BLaER1 treated with 17β-estradiol and CSF1 and Interleukin-3, amounts not matched to agents 10 nM and 100 nM (cell line): ENCODE results near the gene SHPK.

Source experiments
- H3K27ac ChIP-seq, 11 experiments: shearing (Covaris generic); formaldehyde crosslinking; 2 replicates each; pipeline ENCODE4 v1.8.1; 2022
- H3K27me3 ChIP-seq, 11 experiments: shearing (Covaris generic); formaldehyde crosslinking; 2 replicates each; pipeline ENCODE4 v1.8.1; 2022
- H3K36me3 ChIP-seq, 11 experiments: shearing (Covaris generic); formaldehyde crosslinking; 2 replicates each; pipeline ENCODE4 v1.8.1; 2022
- H3K4me1 ChIP-seq, 10 experiments: shearing (Covaris generic); formaldehyde crosslinking; 2 replicates each; pipeline ENCODE4 v1.8.1; 2022
- H3K4me2 ChIP-seq, 11 experiments: shearing (Covaris generic); formaldehyde crosslinking; 2 replicates each; pipeline ENCODE4 v1.8.1; 2022
- H3K4me3 ChIP-seq, 10 experiments: shearing (Covaris generic); formaldehyde crosslinking; 2 replicates each; pipeline ENCODE4 v1.8.1; 2022
- H3K9ac ChIP-seq, 11 experiments: shearing (Covaris generic); formaldehyde crosslinking; 2 replicates each; pipeline ENCODE4 v1.8.1; 2022
- H3K9me3 ChIP-seq, 11 experiments: shearing (Covaris generic); formaldehyde crosslinking; replicated peaks in 1 of 11; 2 replicates each; pipeline ENCODE4 v1.8.1; 2022
- H4K20me1 ChIP-seq, 11 experiments: shearing (Covaris generic); formaldehyde crosslinking; 2 replicates each; pipeline ENCODE4 v1.8.1; 2022
- Cebpa-rat ChIP-seq, 11 experiments: shearing (Covaris generic); IDR thresholded peaks; 2 replicates each; pipeline ENCODE4 v1.8.1; 2022

The SHPK gene

DNA sequence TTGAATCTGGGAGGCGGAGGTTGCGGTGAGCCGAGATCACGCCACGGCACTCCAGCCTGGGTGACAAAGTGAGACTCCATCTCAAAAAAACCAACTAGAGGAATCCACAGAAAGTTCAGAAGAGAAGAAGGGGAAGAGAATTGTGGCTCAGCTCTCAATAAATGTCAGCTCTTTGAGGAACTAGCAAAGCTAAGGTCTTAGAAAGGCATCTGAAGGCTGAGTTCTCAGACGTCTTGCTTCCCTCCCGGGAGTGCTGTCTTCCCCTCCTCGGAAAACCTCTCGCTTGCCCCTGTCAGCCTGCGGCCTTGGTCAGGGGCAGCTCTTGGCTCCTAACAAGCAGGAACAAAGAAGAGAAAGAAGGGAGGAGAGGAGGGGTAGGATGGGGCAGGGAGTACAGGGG, 5.3 kb downstream of the SHPK start:
- H3K4me2 ChIP-seq, result peak overlapping the region in 6 of 11 experiments; percentile 19 to 81 (median 44); a peak in 11 of 22 replicates
- peaks cover 7 to 52% (median 15%) of the 10 kb centered on the region in 11 experiments; a peak in 13 of 22 replicates for H4K20me1 ChIP-seq
- H3K36me3 ChIP-seq, result peaks cover 40 to 74% (median 68%) of the 10 kb centered on the region in 11 experiments
- peaks cover 17 to 53% (median 44%) of the 10 kb centered on the region in 10 experiments for H3K4me1 ChIP-seq
- TF ChIP-seq Cebpa-rat (IDR thresholded peaks at IDR 0.05), result no peak
- H3K9me3 ChIP-seq, result no peaks in the 10 kb centered on the region; a peak in 3 of 22 replicates
- peak overlapping the region in 10 of 11 experiments; percentile 42 to 71 (median 53); a peak in 16 of 22 replicates for H3K27ac ChIP-seq
- H3K9ac ChIP-seq, result peak overlapping the region in 9 of 11 experiments; percentile 29 to 62 (median 50); a peak in 11 of 22 replicates
- no peaks in the 10 kb centered on the region for H3K27me3 ChIP-seq
- H3K4me3 ChIP-seq, result no peak overlapping the region

DNA sequence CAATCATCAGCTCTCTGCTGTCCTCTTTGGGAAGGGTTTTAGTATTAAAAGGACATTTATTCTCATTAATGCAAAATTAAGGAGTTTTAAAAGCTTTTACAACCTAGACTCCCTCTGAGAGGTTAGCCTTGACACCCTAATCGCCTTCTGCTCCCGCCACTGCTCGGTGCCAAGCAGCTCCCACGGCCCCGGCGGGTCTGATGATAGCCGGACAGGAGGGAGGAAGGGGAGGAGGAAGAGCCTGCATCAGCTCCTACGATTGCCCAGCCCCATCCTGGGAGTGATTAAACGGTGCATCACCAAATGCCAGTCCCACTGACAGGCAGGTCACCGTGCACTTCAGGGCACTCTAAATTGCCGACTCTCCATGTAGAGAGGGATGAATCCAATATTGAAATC, 8.3 kb downstream of the SHPK start:
- no peak overlapping the region for H3K4me3 ChIP-seq
- peaks cover 7 to 51% (median 15%) of the 10 kb centered on the region in 11 experiments; a peak in 13 of 22 replicates for H4K20me1 ChIP-seq
- H3K4me2 ChIP-seq, result no peak overlapping the region
- H3K4me1 ChIP-seq, result peaks cover 0 to 31% (median 21%) of the 10 kb centered on the region in 10 experiments; a peak in 18 of 20 replicates
- H3K27ac ChIP-seq, result no peak overlapping the region
- no peaks in the 10 kb centered on the region for H3K27me3 ChIP-seq
- TF ChIP-seq Cebpa-rat (IDR thresholded peaks at IDR 0.05), result no peak
- H3K9me3 ChIP-seq, result no peaks in the 10 kb centered on the region
- H3K9ac ChIP-seq, result no peak overlapping the region
- peaks cover 70 to 96% (median 90%) of the 10 kb centered on the region in 11 experiments for H3K36me3 ChIP-seq

GRCh38 chr17:3626831-3627768, 8.9 kb downstream of the SHPK start:
- Histone ChIP-seq H3K4me1 (peaks cover under 1 to 25% (median 18%) of the 10 kb centered on the region in 10 experiments), H3K4me3 (no peak overlapping the region), H3K36me3 (peaks cover 77 to 96% (median 93%) of the 10 kb centered on the region in 11 experiments), H3K9ac (no peak overlapping the region), H3K4me2 (no peak overlapping the region), H4K20me1 (peaks cover 7 to 45% (median 15%) of the 10 kb centered on the region in 11 experiments; a peak in 13 of 22 replicates), H3K27ac (no peak overlapping the region), H3K27me3 (no peaks in the 10 kb centered on the region), H3K9me3 (no peaks in the 10 kb centered on the region)
- TF ChIP-seq Cebpa-rat (IDR thresholded peaks at IDR 0.05), result no peak

- H3K4me3 ChIP-seq, result no peak overlapping the region
- no peak overlapping the region for H3K4me2 ChIP-seq
- peaks cover 0 to 16% (median under 1%) of the 10 kb centered on the region in 11 experiments; a peak in 7 of 22 replicates for H3K9me3 ChIP-seq
- peaks cover 0 to 17% (median 0%) of the 10 kb centered on the region in 11 experiments; a peak in 4 of 22 replicates for H4K20me1 ChIP-seq
- no peak overlapping the region for H3K9ac ChIP-seq
- peaks cover 0 to 14% (median 7%) of the 10 kb centered on the region in 10 experiments; a peak in 8 of 20 replicates for H3K4me1 ChIP-seq
- no peak overlapping the region for H3K27ac ChIP-seq
- TF ChIP-seq Cebpa-rat (IDR thresholded peaks at IDR 0.05), result no peak
- H3K27me3 ChIP-seq, result no peaks in the 10 kb centered on the region
- peaks cover 90 to 97% (median 96%) of the 10 kb centered on the region in 11 experiments for H3K36me3 ChIP-seq
Observed at GRCh38 chr17:3622977-3623594, 13.0 kb downstream of the SHPK start.

DNA sequence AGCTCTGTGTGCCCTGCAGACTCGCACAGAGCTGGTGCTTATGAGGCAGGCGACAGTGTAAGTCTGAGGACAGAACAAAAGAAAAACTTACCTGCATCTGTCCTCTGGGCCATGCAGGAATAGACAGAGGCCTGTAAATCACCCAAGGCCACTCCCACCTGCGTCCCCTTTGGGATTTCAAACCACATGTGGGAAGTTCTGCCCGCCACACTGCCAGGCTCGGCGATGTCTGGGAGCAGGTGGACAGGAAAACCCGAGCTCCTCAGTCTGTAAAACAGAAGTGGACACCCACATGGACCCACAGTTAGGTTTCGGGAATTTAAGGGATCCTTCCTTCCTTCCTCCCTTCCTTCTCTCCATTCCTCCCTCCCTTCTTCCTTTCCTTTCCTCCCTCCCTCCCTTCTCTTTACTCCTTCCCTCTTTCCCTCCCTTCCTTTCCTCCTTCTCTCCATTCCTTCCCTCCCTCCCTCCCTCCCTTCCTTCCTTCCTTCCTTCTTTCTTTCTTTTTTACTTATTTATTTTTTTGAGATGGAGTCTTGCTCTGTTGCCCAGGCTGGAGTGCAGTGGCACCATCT, 14.8 kb downstream of the SHPK start:
- Histone ChIP-seq H3K36me3 (peaks cover 94 to 97% (median 96%) of the 10 kb centered on the region in 11 experiments), H3K9ac (no peak overlapping the region), H3K4me2 (peak overlapping the region in 3 of 11 experiments; percentile 21 to 40 (median 22); a peak in 2 of 22 replicates), H3K27ac (no peak overlapping the region), H4K20me1 (peaks cover 0 to 8% (median 0%) of the 10 kb centered on the region in 11 experiments; a peak in 4 of 22 replicates), H3K4me1 (peaks cover 0 to 14% (median 7%) of the 10 kb centered on the region in 10 experiments; a peak in 8 of 20 replicates), H3K27me3 (no peaks in the 10 kb centered on the region), H3K9me3 (peaks cover 0 to 28% (median 15%) of the 10 kb centered on the region in 11 experiments; a peak in 19 of 22 replicates), H3K4me3 (no peak overlapping the region)
- TF ChIP-seq Cebpa-rat (IDR thresholded peaks at IDR 0.05), result no peak

- no peak for TF ChIP-seq Cebpa-rat (IDR thresholded peaks at IDR 0.05)
Observed at GRCh38 chr17:3615160-3615870, 20.7 kb downstream of the SHPK start.

DNA sequence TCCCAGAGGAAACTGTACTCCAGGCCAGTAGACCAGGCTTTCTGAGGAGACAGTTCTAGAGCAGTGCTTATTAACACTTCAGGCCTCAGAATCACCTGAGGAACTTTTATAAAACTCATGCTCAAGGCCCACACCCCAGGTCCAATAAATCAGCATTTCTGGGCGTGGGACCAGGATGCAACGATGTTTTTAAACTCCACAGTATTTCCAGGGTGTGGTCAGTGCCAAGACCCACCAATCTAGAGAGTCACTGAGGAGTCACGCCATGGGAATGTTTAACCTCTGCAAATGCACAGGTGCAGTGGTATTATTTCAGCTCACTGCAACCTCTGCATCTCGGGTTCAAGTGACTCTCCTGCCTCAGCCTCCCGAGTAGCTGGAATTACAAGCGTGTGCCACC, 22.9 kb downstream of the SHPK start:
- H3K4me2 ChIP-seq, result no peak overlapping the region
- peaks cover 0 to 17% (median 11%) of the 10 kb centered on the region in 11 experiments; a peak in 19 of 22 replicates for H3K9me3 ChIP-seq
- H3K4me1 ChIP-seq, result no peaks in the 10 kb centered on the region
- H3K9ac ChIP-seq, result no peak overlapping the region
- H3K36me3 ChIP-seq, result peaks cover 89 to 100% (median 98%) of the 10 kb centered on the region in 11 experiments
- no peak overlapping the region for H3K4me3 ChIP-seq
- H3K27ac ChIP-seq, result no peak overlapping the region
- H3K27me3 ChIP-seq, result no peaks in the 10 kb centered on the region
- peaks cover 0 to 28% (median 16%) of the 10 kb centered on the region in 11 experiments; a peak in 11 of 22 replicates for H4K20me1 ChIP-seq
- TF ChIP-seq Cebpa-rat (IDR thresholded peaks at IDR 0.05), result no peak

More at GRCh38 chr17:3615160-3615870, 20.7 kb downstream of the SHPK start:
- Histone ChIP-seq H3K4me1 (no peaks in the 10 kb centered on the region), H3K4me2 (no peak overlapping the region), H3K27ac (no peak overlapping the region), H3K4me3 (no peak overlapping the region), H3K36me3 (peaks cover 92 to 100% (median 98%) of the 10 kb centered on the region in 11 experiments), H4K20me1 (peaks cover 0 to 8% (median 0%) of the 10 kb centered on the region in 11 experiments; a peak in 7 of 22 replicates), H3K9me3 (peaks cover 0 to 28% (median 15%) of the 10 kb centered on the region in 11 experiments; a peak in 19 of 22 replicates), H3K27me3 (no peaks in the 10 kb centered on the region), H3K9ac (no peak overlapping the region)

GRCh38 chr17:3610523-3610922, 25.5 kb downstream of the SHPK start:
- Histone ChIP-seq H3K4me3 (no peak overlapping the region), H3K36me3 (peaks cover 79 to 100% (median 97%) of the 10 kb centered on the region in 11 experiments), H3K27me3 (no peaks in the 10 kb centered on the region), H4K20me1 (peaks cover 0 to 41% (median 16%) of the 10 kb centered on the region in 11 experiments; a peak in 11 of 22 replicates), H3K4me1 (no peaks in the 10 kb centered on the region), H3K27ac (no peak overlapping the region), H3K9ac (no peak overlapping the region), H3K4me2 (no peak overlapping the region), H3K9me3 (no peaks in the 10 kb centered on the region)
- no peak for TF ChIP-seq Cebpa-rat (IDR thresholded peaks at IDR 0.05)
